Lung (tissue), 12 donors: ENCODE results near the gene ACADM. TPM values are rescaled to one million over a fixed set of nuclear protein-coding genes. Genes with fewer than 3 reads are reported as not detected.

ENCODE experiments used
- ATAC-seq: fragments of 200-7000 bp; cut with Tn5 transposase; one replicate; pipeline ENCODE4 v1.9.1; 2020; ENCODE audit warnings: moderate number of reproducible peaks; ENCODE audit not compliant: insufficient read depth, low FRiP score
- DNase-seq, 3 donors: peaks; one replicate each; pipeline ENCODE4 v3.0.0-alpha.2; 2013 to 2017
- H3K27ac ChIP-seq, 2 donors: one replicate each; pipeline ENCODE4 v1.5.1; 2013; ENCODE audit warnings: mild to moderate bottlenecking in 2 of 2, moderate library complexity in 2 of 2, control low read depth in 1 of 2, inconsistent platforms in 1 of 2, low read depth in 1 of 2, low read length in 1 of 2
- H3K27me3 ChIP-seq, 3 donors: one replicate each; pipeline ENCODE4 v1.5.1; 2013; ENCODE audit warnings: low read length in 2 of 3; ENCODE audit not compliant: control insufficient read depth in 3 of 3, insufficient read depth in 3 of 3
- H3K36me3 ChIP-seq, 4 donors: one replicate each; pipeline ENCODE4 v1.5.1; 2013; ENCODE audit warnings: low read length in 4 of 4, mild to moderate bottlenecking in 1 of 4, moderate library complexity in 1 of 4; ENCODE audit not compliant: control insufficient read depth in 4 of 4, insufficient read depth in 4 of 4
- H3K4me1 ChIP-seq, 5 donors: one replicate each; pipeline ENCODE4 v1.5.1; 2013; ENCODE audit warnings: low read length in 5 of 5, mild to moderate bottlenecking in 2 of 5, moderate library complexity in 1 of 5; ENCODE audit not compliant: control insufficient read depth in 5 of 5, insufficient read depth in 5 of 5
- H3K4me3 ChIP-seq: one replicate; pipeline ENCODE4 v1.5.1; 2013; ENCODE audit warnings: mild to moderate bottlenecking, control low read depth, moderate library complexity
- H3K9ac ChIP-seq, 2 donors: one replicate each; pipeline ENCODE4 v1.5.1; 2013; ENCODE audit warnings: low read length in 2 of 2, control low read depth in 1 of 2; ENCODE audit not compliant: insufficient read depth in 1 of 2
- H3K9me3 ChIP-seq, 4 donors: one replicate each; pipeline ENCODE4 v1.5.1; 2013; ENCODE audit warnings: low read length in 3 of 4, mild to moderate bottlenecking in 1 of 4, moderate library complexity in 1 of 4; ENCODE audit not compliant: control insufficient read depth in 4 of 4, insufficient read depth in 3 of 4
- WGBS, 2 donors: extraction: QIAGEN DNeasy Blood & Tissue Kit; methylation state at CpG; one replicate each; pipeline ENCODE4 v1.1.7; 2013; 5-methylcytosine and 5-hydroxymethylcytosine counted together
- polyA plus RNA-seq, 2 donors: library from polyadenylated mRNA; stranded (reverse); fragments of 200-250 nt; gene quantifications; one replicate each; pipeline ENCODE4 v1.2.1, GENCODE V29; 2013
- total RNA-seq, 2 donors: library from RNA; depleted of rRNA in 1 of 2; stranded (reverse); fragments of >200 nt in 1 of 2; gene quantifications; one replicate each; pipeline ENCODE4 v1.2.1, GENCODE V29; 2014 to 2021
- TF ChIP-seq, protein P1 (sequence below): IDR thresholded peaks from 2 replicates; pipeline ENCODE4 v1.5.1; 2012; ENCODE audit warnings: mild to moderate bottlenecking; ENCODE audit errors: control extremely low read depth, extremely low read depth
- donor health status: control.
- donor health status: control.
- donor health status: Bipolar disorder and iron deficiency.
- donor health status: healthy.
- donor health status: DM: yes; HTN: yes; CAD: no.

Gene ACADM
- total and polyA plus RNA-seq, 4 donors = 14.9 to 71.5 (median 31.4) TPM

DNA sequence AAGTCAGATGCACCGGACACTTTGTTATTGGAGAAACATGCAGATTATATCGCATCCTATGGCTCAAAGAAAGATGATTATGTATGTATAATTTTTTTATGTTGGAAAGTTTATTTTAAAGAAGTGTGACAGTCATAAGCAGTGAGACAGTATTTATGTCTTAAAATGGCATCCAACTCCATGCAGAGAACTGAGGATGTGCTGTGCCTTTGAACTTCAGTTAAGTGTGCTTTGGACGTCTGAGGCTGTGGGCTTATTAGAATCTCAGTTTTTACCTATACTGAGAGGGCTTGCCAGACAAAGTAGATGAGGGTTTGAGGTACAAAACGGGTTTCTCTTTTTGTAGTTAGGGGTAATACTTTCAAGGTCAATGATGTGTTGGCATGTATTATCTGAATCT is 63.0 kb downstream of the ACADM start:
- no peaks in the 10 kb centered on the region for H3K27me3 ChIP-seq
- H3K9me3 ChIP-seq = no peaks in the 10 kb centered on the region
- TF ChIP-seq, protein P1, sequence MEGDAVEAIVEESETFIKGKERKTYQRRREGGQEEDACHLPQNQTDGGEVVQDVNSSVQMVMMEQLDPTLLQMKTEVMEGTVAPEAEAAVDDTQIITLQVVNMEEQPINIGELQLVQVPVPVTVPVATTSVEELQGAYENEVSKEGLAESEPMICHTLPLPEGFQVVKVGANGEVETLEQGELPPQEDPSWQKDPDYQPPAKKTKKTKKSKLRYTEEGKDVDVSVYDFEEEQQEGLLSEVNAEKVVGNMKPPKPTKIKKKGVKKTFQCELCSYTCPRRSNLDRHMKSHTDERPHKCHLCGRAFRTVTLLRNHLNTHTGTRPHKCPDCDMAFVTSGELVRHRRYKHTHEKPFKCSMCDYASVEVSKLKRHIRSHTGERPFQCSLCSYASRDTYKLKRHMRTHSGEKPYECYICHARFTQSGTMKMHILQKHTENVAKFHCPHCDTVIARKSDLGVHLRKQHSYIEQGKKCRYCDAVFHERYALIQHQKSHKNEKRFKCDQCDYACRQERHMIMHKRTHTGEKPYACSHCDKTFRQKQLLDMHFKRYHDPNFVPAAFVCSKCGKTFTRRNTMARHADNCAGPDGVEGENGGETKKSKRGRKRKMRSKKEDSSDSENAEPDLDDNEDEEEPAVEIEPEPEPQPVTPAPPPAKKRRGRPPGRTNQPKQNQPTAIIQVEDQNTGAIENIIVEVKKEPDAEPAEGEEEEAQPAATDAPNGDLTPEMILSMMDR = no peak
- H3K4me1 ChIP-seq = peaks cover 0 to 30% (median 12%) of the 10 kb centered on the region in 5 donors
- no peak for ATAC-seq
- no peak for DNase-seq
- WGBS, 2 donors = 14 to 20% methylated on average over 4 of the region's 4 CpGs
- H3K27ac ChIP-seq = peak overlapping the region in 1 of 2 donors; percentile 3
- peak overlapping the region; percentile 73 to 84 for H3K9ac ChIP-seq
- H3K36me3 ChIP-seq = peaks cover 8 to 31% (median 15%) of the 10 kb centered on the region in 4 donors
- H3K4me3 ChIP-seq = peak overlapping the region; percentile 18

DNA sequence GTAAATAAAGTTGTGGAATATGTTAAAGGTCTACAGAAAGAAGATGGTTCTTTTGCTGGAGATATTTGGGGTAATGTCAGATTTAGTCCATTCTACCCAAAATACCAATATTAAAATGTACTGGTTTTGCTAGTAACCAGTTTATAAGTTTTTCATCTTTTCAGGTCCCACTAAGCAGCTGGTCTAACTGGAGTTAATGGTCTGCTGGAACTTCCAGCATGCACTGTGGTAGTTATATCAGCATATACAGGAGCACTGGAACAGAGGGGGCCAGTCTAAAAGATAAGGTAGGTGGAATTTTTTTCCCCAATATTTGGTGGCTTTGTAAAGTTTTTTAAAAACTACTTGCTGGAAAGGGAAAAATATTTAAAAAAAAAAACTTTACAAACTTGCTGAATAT is 65.5 kb downstream of the ACADM start:
- Histone ChIP-seq H3K36me3 (peaks cover 17 to 44% (median 29%) of the 10 kb centered on the region in 4 donors), H3K4me1 (peaks cover 0 to 30% (median 12%) of the 10 kb centered on the region in 5 donors), H3K9ac (no peak overlapping the region), H3K27ac (peak overlapping the region in 1 of 2 donors; percentile 18), H3K4me3 (no peak overlapping the region), H3K9me3 (no peaks in the 10 kb centered on the region), H3K27me3 (no peaks in the 10 kb centered on the region)
- TF ChIP-seq, protein P1 = no peak
- DNase-seq (no peak), ATAC-seq (no peak)

DNA sequence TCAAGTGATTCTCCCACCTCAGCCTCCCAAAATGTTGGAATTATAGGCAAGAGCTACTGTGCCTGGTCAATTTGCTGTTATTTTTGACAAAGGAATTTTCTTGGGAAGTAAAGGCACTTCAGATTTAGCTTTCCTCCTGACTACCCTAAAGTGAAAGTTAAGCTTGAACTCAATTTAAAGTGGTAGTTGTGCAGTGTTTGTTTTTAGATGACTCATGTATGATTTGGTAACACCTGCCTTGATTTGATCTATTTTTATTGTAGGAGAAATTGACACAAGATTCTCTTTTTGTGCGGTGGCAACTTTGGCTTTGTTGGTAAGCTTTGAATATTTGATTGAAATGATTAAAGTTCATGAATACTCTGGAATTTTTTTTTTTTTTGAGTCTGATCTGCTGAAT is 66.5 kb downstream of the ACADM start:
- Histone ChIP-seq H3K9ac (no peak overlapping the region), H3K36me3 (peaks cover 23 to 53% (median 39%) of the 10 kb centered on the region in 4 donors), H3K4me1 (peaks cover 0 to 26% (median 12%) of the 10 kb centered on the region in 5 donors), H3K9me3 (no peaks in the 10 kb centered on the region), H3K4me3 (no peak overlapping the region), H3K27me3 (no peaks in the 10 kb centered on the region), H3K27ac (peak overlapping the region in 1 of 2 donors; percentile 29)
- DNase-seq (no peak), ATAC-seq (peak; percentile 39)
- TF ChIP-seq, protein P1 = no peak
- WGBS, 2 donors = 67 to 79% methylated on average over 1 of the region's 1 CpG

DNA sequence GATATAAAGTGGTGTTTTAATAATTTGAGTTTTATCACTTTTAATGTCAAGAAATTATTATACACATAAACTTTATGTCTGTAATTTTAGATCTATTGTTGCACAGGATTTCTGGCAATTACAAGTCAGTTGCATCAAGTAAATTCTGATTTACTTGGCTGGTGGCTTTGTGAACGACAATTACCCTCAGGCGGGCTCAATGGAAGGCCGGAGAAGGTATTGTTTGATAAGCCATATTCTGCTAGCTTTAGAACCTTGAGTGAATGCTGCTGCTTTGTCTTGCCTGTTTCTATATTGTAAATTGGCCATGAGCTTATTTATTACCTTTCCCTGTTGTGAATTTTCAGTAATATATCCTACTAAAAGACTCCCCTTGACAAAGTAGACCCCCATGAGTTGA is 67.6 kb downstream of the ACADM start:
- ATAC-seq (no peak), DNase-seq (no peak)
- peak overlapping the region in 1 of 2 donors; percentile 26 for H3K9ac ChIP-seq
- 97 to 99% methylated on average over 3 of the region's 3 CpGs for WGBS, 2 donors
- no peak overlapping the region for H3K27ac ChIP-seq
- H3K4me3 ChIP-seq = no peak overlapping the region
- H3K36me3 ChIP-seq = peaks cover 31 to 52% (median 45%) of the 10 kb centered on the region in 4 donors
- peaks cover 0 to 25% (median 12%) of the 10 kb centered on the region in 5 donors for H3K4me1 ChIP-seq
- H3K9me3 ChIP-seq = no peaks in the 10 kb centered on the region
- TF ChIP-seq, protein P1 = no peak
- no peaks in the 10 kb centered on the region for H3K27me3 ChIP-seq
